HepG2 (cell line): ENCODE data around the gene GPR87.

ENCODE experiments used
- REST ChIP-seq, 2 experiments: IDR thresholded peaks; 2 replicates each; pipeline ENCODE4 v1.6.1; 2011 to 2012; ENCODE audit warnings: low read length in 2 of 2, borderline replicate concordance in 1 of 2, low read depth in 1 of 2, mild to moderate bottlenecking in 1 of 2, moderate library complexity in 1 of 2
- SOX5 ChIP-seq: IDR thresholded peaks from 2 replicates; pipeline ENCODE4 v1.6.1; 2016; ENCODE audit warnings: borderline replicate concordance
- ZFYVE20 ChIP-seq: sonication (generic); formaldehyde crosslinking; IDR thresholded peaks from 2 replicates; pipeline ENCODE4 v1.8.0; 2023; ENCODE audit warnings: low read depth, mild to moderate bottlenecking, moderate library complexity, missing genetic modification reagents, borderline replicate concordance
- ZNF883 ChIP-seq: sonication (generic); formaldehyde crosslinking; IDR thresholded peaks from 2 replicates; pipeline ENCODE4 v1.5.1; 2020; ENCODE audit warnings: mild to moderate bottlenecking, missing genetic modification reagents; ENCODE audit errors: not compliant biosample characterization

GRCh38 chr3:151268267-151269235, 48.1 kb downstream of the GPR87 start:
- TF ChIP-seq ZFYVE20 (no peak), REST (IDR thresholded peaks at IDR 0.05; ENCODE audit: borderline replicate concordance in 1 of 2, low read depth in 1 of 2, low read length in 2 of 2) (no peak), SOX5 (CRISPR knock-in tag) (no peak), ZNF883 (CRISPR knock-in tag) (no peak)
